Measurements from ENCODE around the gene RSPRY1.

DNA sequence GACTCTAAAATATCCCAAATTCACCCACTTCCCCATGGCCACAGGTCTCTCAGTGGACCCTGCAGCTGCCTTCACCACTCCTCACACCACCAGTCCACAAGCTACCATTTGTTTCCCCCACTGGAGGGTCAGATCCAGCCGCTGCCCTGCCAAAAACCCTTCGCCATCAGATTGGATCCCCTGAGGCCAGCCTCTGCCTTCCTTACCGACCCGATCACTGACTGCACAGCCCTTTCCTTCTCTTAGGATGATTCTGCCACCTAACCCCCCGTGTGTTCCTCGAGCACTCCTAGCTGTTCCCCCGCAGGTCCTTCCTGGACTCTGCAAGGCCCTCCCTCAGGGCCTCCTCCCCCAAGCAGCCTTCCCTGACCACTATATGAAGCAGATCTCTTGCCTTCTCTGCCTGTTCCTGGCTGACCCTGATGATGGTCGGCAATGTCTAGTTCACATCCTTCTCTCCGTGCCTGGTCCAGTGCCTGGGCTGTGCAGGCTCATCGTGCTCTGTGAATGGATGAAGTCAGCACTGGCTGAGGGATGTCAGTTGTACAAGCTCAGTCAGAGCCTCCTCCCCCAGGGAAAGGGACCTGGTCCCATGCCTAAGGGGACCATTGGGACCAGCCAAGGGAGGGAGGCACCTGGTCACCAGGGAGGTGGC lies 47.7 kb upstream of the RSPRY1 start:
- TF ChIP-seq, protein P1, sequence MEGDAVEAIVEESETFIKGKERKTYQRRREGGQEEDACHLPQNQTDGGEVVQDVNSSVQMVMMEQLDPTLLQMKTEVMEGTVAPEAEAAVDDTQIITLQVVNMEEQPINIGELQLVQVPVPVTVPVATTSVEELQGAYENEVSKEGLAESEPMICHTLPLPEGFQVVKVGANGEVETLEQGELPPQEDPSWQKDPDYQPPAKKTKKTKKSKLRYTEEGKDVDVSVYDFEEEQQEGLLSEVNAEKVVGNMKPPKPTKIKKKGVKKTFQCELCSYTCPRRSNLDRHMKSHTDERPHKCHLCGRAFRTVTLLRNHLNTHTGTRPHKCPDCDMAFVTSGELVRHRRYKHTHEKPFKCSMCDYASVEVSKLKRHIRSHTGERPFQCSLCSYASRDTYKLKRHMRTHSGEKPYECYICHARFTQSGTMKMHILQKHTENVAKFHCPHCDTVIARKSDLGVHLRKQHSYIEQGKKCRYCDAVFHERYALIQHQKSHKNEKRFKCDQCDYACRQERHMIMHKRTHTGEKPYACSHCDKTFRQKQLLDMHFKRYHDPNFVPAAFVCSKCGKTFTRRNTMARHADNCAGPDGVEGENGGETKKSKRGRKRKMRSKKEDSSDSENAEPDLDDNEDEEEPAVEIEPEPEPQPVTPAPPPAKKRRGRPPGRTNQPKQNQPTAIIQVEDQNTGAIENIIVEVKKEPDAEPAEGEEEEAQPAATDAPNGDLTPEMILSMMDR (IDR thresholded peaks at IDR 0.05): no peak
- no peak for TF ChIP-seq ZFX (IDR thresholded peaks at IDR 0.05; ENCODE audit: borderline replicate concordance)
